Activated CD8-positive, alpha-beta memory T cell treated with anti-CD3 and anti-CD28 coated beads, Interleukin-2, amount 50 U/mL, for 24 hours (primary cell): ENCODE results near the gene OR8G1.
"Not testable (repeated sequence)": the region's sequence is repeated elsewhere in the genome, so short reads cannot be mapped to it uniquely, and the experiment has no call there.

Experiments
- DNase-seq: peaks from one replicate; pipeline ENCODE4 v3.0.0-alpha.2; 2020; ENCODE audit errors: extremely low read depth

The OR8G1 gene, protein sequence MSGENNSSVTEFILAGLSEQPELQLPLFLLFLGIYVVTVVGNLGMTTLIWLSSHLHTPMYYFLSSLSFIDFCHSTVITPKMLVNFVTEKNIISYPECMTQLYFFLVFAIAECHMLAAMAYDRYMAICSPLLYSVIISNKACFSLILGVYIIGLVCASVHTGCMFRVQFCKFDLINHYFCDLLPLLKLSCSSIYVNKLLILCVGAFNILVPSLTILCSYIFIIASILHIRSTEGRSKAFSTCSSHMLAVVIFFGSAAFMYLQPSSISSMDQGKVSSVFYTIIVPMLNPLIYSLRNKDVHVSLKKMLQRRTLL

DNA sequence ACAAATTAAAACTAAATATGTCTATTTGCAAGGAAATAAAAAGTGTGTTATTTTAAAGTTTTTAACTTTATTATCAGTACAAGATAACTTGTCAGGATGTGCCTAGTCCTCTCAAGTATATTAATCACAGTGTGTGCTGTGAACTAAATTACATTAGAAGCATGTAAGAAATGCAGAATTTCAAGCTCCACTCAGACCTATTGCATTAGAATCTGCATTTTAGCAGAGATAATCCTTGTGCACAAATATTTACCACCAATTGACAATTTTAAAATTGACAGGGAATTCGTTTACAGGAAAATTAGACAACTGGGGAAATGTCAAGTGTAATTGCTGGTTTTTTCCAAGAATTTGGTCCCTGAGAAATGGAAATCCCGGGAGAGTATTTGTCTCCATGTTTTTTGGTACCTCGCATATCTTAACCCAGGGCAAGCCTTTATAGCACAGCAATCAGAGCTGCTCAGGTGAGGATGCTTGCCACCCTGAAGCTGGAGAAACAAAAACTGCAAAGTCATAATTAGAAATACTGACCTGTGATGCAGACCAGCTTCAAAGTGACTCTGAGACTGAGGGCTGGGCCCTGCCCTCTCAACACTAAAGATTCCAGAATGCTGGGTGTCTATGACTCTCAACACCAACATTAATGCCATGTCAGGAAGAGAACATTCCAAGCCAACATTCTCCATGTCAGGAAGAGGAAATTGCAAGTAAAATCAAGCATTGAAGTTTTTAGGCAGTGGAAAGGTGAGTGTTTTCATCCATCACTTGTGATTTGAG, at the start of gene OR8G1:
TSS of gene OR8G1 (plus strand) at position 475 of the 777 bp plus-strand sequence. CDS start 8,581 bp downstream, outside the sequence.
- no peak for DNase-seq

GRCh38 chr11:124193221-124194010, 47.5 kb upstream of the OR8G1 start:
- no peak for DNase-seq

DNA sequence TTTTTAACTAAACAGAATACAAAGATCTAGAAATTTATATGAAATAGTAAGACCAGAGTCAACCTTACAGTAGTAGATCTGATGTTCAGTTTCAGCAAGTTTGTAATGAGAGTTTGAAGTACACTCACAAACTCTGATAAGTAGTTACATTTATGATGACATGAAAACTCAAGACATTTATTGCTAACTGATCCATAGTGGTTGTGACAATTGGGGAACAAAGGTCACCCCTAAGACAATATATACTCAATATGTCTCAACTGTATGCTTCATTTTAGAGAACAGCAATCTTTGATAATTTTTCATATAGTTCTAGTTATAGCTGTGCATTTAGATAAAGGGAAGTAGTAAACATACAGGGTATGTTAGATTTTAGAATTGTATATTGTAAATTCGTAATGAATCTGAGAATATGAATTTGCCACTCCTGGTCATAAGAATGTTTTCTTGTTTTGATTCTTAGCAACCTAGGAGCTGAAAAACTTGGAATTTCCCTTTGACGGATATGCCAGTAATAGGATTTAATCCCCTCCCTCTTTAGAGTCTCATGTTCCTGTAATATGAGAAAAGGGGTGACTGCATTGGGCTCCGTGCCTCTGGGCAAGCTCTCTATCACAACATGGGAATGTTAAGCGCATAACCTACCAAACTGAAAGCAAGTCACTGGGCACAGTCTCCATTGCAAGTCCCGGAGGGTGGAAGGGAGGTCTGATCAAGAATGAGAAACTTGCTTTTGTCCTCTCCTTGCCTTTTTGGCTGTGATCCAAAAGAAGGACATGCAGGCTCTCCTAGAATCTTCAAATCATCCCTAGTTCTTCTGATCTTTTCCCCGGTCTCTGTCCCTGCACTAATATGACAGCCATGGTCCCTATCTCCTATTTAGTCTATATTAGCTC, 46.4 kb upstream of the OR8G1 start:
- no peak for DNase-seq

DNA sequence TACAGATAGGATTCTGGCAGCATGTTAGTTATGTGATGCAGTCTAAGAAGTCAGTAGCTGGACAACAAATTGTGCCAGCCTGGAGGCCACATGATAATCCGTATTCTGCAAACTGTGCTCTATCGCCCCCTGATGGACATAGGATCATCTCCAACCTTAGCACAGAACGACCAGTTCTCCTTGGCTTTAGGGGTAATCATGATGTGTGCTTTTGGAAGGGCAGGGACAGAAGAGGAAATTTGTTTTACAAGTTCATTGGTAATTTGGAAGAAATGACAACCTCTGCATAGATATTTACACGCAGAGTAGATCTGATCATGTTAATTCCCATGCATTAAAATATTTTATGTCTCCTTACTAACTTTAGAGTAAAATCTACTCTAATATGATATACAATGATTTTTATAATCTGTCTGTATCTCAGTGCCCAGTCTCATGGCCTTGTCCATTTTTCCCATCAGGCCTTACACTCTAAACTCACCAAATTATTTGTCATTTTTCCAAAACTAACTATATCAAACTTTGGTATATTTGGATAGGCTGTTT, 45.6 kb upstream of the OR8G1 start:
- DNase-seq, result no peak

DNA sequence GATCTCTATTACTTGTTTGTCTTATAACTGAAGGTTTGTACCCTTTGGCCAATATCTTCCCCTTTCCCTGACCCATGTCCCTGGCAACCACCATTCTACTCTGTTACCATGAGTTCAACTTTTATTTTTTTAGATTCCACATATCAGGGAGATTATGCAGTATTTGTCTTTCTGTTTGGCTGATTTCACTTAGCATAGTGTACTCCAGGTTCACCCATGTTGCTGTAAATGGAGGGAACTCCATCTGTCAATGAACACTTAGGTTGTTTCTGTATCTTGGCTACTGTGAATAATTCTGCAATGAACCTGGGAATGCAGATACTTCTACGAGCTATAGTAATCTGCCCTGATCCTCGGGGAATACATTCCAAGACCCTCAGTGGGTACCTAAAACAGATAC, 42.9 kb upstream of the OR8G1 start:
- no peak for DNase-seq

DNA sequence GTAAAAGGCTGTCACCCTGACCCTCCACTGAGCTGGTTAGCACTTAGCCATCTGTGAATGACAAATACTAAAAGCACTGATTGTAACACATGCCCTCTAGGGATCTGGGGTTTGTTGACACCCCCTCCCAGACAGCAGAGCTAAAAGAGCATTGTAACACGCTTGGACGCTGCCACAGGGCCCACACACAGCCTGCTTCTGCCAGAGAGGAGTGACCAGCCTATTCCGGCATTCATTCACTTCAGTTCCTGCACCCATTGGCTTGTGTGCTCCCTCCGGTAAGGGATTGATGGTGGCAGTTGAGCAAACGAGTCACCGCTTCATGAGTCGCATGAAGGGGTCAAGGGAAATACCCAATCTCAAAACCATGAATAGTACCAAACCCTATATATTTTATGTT, 42.0 kb upstream of the OR8G1 start:
- DNase-seq, result no peak

DNA sequence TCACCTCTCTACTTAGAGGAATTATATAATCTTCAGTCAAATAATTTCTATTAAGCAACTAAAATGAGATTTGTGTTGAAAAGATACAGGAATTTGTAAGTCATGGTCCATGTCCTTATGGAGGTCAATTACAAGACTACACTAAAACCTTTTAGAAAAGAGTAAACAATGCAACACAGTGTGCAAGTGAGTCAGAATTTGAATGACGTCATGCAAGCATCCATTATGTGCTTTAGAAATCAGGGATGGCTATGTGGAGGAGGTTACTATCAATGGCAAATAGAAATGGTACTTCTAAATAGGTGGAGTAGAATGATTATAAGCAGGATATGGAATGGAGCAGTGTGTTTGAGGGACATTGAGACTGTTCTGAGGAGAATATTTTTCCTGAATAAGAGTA, 41.2 kb upstream of the OR8G1 start:
- DNase-seq, result no peak

DNA sequence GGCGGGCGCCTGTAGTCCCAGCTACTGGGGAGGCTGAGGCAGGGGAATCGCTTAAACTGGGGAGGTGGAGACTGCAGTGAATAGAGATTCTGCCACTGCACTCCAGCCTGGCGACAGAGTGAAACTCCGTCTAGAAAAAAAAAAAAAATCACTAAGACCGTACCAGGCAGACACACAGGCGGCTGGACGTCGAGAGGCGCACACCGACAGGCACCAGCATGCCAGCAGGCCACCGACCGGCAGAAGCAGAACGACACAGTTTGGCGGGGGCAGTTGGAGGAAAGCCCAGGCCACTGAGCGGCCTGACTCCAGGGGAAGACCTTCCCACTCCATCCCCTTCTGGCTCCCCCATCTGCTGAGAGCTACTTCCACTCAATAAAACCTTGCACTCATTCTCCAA, 40.2 kb upstream of the OR8G1 start:
- no peak for DNase-seq

DNA sequence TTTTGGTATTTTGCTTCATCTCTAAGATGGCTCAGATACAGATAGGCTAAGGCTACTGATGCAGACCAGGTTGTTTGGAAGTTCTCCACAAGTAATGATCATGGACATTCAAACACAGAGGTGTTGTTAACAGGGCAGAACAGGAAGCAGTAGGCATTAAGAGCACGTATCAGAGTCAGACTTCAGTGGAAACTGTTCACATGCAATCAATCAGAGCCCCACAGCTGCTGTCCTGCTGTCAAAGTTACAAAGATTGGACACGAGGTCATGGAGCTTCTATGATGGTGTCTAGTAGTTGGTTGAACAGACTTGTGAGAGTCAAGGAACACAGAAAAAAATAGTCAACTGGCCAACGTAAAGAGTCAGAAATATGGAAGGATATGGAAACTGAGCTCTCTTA, 37.9 kb upstream of the OR8G1 start:
- no peak for DNase-seq

GRCh38 chr11:124204008-124204407, 36.9 kb upstream of the OR8G1 start:
- no peak for DNase-seq

GRCh38 chr11:124207102-124207792, 33.6 kb upstream of the OR8G1 start:
- DNase-seq, result no peak

- DNase-seq, result no peak
These were observed 31.0 kb upstream of the OR8G1 start for GRCh38 chr11:124209824-124210357.

GRCh38 chr11:124210421-124210820, 30.5 kb upstream of the OR8G1 start:
- no peak for DNase-seq

DNA sequence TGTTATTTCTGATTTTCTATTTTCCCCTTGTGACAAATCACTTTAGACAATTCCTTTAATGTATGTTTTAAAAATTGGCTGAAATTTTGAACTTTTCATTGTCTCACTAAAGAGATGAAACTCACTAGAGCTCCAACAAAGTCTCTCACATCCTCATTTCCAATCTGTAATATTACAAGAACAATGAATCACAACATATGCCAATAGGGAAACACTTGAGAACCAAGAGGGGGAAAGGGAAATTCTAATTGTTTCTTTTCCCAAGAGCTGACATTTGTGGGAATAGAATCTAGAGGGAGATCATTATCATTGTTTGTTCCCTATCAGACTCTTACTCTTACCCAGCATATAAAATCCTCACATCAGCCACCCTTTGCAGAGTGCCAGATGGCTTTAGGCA, 29.6 kb upstream of the OR8G1 start:
- DNase-seq, result no peak

- no peak for DNase-seq
These were observed 26.9 kb upstream of the OR8G1 start for GRCh38 chr11:124214027-124214426.

GRCh38 chr11:124219126-124219525, 21.8 kb upstream of the OR8G1 start:
- no peak for DNase-seq

GRCh38 chr11:124222407-124222806, 18.5 kb upstream of the OR8G1 start:
- no peak for DNase-seq

DNA sequence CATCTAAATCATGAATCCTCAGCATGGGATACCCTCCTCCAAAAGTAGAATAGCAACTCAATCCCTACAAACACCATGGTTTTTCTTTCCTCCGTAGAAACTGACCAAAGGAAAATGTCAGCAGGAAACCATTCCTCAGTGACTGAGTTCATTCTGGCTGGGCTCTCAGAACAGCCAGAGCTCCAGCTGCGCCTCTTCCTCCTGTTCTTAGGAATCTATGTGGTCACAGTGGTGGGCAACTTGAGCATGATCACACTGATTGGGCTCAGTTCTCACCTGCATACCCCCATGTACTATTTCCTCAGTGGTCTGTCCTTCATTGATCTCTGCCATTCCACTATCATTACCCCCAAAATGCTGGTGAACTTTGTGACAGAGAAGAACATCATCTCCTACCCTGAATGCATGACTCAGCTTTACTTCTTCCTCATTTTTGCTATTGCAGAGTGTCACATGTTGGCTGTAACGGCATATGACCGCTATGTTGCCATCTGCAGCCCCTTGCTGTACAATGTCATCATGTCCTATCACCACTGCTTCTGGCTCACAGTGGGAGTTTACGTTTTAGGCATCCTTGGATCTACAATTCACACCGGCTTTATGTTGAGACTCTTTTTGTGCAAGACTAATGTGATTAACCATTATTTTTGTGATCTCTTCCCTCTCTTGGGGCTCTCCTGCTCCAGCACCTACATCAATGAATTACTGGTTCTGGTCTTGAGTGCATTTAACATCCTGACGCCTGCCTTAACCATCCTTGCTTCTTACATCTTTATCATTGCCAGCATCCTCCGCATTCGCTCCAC, 16.1 kb upstream of the OR8G1 start:
- DNase-seq, result not testable (repeated sequence)

- no peak for DNase-seq
These were observed 15.4 kb upstream of the OR8G1 start for GRCh38 chr11:124225471-124225870.
